Aorta (tissue), 5 donors: ENCODE measurements around the gene CEP295NL. TPM values are rescaled to one million over a fixed set of nuclear protein-coding genes. Genes with fewer than 3 reads are reported as not detected.

Experiments
- ATAC-seq: fragments of 200-7000 bp; cut with Tn5 transposase; one replicate; pipeline ENCODE4 v1.9.1; 2022; ENCODE audit warnings: moderate library complexity; ENCODE audit not compliant: low FRiP score
- DNase-seq, 2 donors: peaks; one replicate each; pipeline ENCODE4 v3.0.0-alpha.2; 2020
- H3K27ac ChIP-seq, 2 donors: one replicate each; pipeline ENCODE4 v1.5.1; 2013; ENCODE audit warnings: low read length in 2 of 2, mild to moderate bottlenecking in 2 of 2, moderate library complexity in 2 of 2, control low read depth in 1 of 2, inconsistent platforms in 1 of 2, low read depth in 1 of 2
- H3K27me3 ChIP-seq, 2 donors: one replicate each; pipeline ENCODE4 v1.6.1; 2013; ENCODE audit warnings: control low read depth in 1 of 2, low read length in 1 of 2, mild to moderate bottlenecking in 1 of 2, moderate library complexity in 1 of 2; ENCODE audit not compliant: insufficient read depth in 2 of 2, control insufficient read depth in 1 of 2
- H3K36me3 ChIP-seq, 2 donors: one replicate each; pipeline ENCODE4 v1.6.1; 2013; ENCODE audit warnings: control low read depth in 1 of 2, low read length in 1 of 2, mild to moderate bottlenecking in 1 of 2; ENCODE audit not compliant: insufficient read depth in 2 of 2, control insufficient read depth in 1 of 2
- H3K4me1 ChIP-seq, 2 donors: one replicate each; pipeline ENCODE4 v1.6.1; 2013; ENCODE audit warnings: low read length in 2 of 2, control low read depth in 1 of 2, mild to moderate bottlenecking in 1 of 2, moderate library complexity in 1 of 2; ENCODE audit not compliant: insufficient read depth in 2 of 2, control insufficient read depth in 1 of 2
- H3K4me3 ChIP-seq, 2 donors: one replicate each; pipeline ENCODE4 v1.5.1; 2013; ENCODE audit warnings: low read length in 2 of 2, control low read depth in 1 of 2, mild to moderate bottlenecking in 1 of 2
- H3K9me3 ChIP-seq: one replicate; pipeline ENCODE4 v1.6.1; 2013; ENCODE audit warnings: mild to moderate bottlenecking, low read length; ENCODE audit not compliant: control insufficient read depth
- WGBS, 2 donors: extraction: QIAGEN DNeasy Blood & Tissue Kit; methylation state at CpG; one replicate each; pipeline ENCODE4 v1.1.7; 2013; 5-methylcytosine and 5-hydroxymethylcytosine counted together
- intact Hi-C, 2 donors: fragments of 100-400 bp; cut with DNase I; formaldehyde crosslinking; loops; one replicate each; pipeline versions ENCODE4 v1.14.2 to v1.15.0; 2022
- polyA plus RNA-seq, 2 donors: library from polyadenylated mRNA; stranded (reverse); fragments of 200-250 nt; gene quantifications; one replicate each; pipeline ENCODE4 v1.2.3, GENCODE V29; 2013
- total RNA-seq, 2 donors: library from RNA; stranded (reverse); fragmentation: NEBNext Ultra II Directional; extraction: Animal tissue kit (Norgen Biotek cat#: 25700); gene quantifications; one replicate each; pipeline ENCODE4 v1.2.1, GENCODE V29; 2021
- donor health status: healthy with polysubstance abuse.
- donor health status: Bipolar disorder and iron deficiency.
- donor health status: DM: no; HTN: no; CAD: no.
- donor health status: DM: no; HTN: no; CAD: no.
- donor health status: DM: yes; HTN: yes; CAD: no.

The CEP295NL gene
- total and polyA plus RNA-seq, 4 donors: 0.25 to 13.9 (median 5.4) TPM

- intact Hi-C loops: no loop called here
- DNase-seq (peak; percentile 98 to 99), ATAC-seq (peak; percentile 92)
- Histone ChIP-seq H3K4me3 (no peak overlapping the region), H3K27ac (peak overlapping the region; percentile 90 to 94), H3K4me1 (no peaks in the 10 kb centered on the region), H3K36me3 (no peaks in the 10 kb centered on the region), H3K27me3 (no peaks in the 10 kb centered on the region), H3K9me3 (no peaks in the 10 kb centered on the region)
- WGBS, 2 donors: 1 to 3% methylated on average over 16 of the region's 16 CpGs
Observed at GRCh38 chr17:78933959-78934568, 31.1 kb upstream of the CEP295NL start.

- WGBS, 2 donors: 49 to 51% methylated on average over 18 of the region's 18 CpGs
- Histone ChIP-seq H3K27ac (peak overlapping the region; percentile 76 to 92), H3K36me3 (no peaks in the 10 kb centered on the region), H3K27me3 (no peaks in the 10 kb centered on the region), H3K4me1 (no peaks in the 10 kb centered on the region), H3K9me3 (no peaks in the 10 kb centered on the region), H3K4me3 (no peak overlapping the region)
- intact Hi-C loops: no loop called here
- ATAC-seq (peak; percentile 75), DNase-seq (peak; percentile 89 to 90)
Observed at GRCh38 chr17:78933025-78933958, 30.3 kb upstream of the CEP295NL start.

- intact Hi-C loops: no loop called here
- no peaks in the 10 kb centered on the region for H3K27me3 ChIP-seq
- no peaks in the 10 kb centered on the region for H3K9me3 ChIP-seq
- 78 to 85% methylated on average over 31 of the region's 31 CpGs for WGBS, 2 donors
- DNase-seq (peak in 1 of 2 donors; percentile 45), ATAC-seq (no peak)
- no peaks in the 10 kb centered on the region for H3K36me3 ChIP-seq
- H3K4me3 ChIP-seq: no peak overlapping the region
- H3K27ac ChIP-seq: no peak overlapping the region
- no peaks in the 10 kb centered on the region for H3K4me1 ChIP-seq
Observed at GRCh38 chr17:78929908-78930775, 27.1 kb upstream of the CEP295NL start.

DNA sequence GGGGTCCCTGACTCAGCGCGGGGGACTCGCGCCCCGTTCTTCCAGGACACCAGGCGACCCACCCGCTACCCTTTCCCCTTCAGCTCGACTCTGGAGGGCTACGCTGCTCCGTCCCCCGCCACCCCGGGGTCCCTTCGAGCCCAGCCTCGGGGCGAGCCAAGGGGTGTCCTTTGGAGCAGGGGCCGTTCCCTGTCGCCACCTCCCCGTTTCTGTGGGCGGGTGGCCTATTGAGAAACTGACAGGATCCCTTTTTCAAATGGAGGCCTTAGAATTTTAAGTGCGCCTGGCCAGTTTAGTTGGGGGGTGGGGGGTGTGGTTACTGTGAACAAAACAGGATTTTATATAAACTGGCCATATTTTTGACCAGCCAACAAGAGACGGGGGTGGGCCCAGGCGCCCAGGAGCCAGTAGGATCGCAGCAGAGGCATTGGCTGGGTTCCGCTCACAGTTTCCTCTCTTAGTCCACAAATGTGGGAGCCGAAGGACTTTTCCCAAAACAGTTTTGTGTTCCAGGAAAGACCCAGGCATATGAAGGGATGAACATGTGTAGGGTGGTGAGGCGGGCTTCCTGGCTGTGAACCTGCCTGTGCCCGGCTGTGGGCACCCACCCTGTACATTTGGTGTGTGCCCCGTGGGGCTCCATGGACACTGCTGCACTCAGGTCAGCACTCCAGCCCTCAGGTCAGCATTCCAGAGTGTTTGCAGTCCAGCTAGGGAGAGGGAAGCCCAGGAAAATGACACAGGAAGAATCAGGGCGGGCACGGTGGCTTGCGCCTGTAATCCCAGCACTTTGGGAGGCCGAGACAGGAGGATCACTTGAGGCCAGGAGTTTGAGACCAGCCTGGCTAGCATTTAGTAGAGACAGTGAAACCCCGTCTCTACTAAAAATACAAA, 22.9 kb upstream of the CEP295NL start:
- WGBS, 2 donors: 9 to 11% methylated on average over 33 of the region's 33 CpGs
- Histone ChIP-seq H3K27me3 (no peaks in the 10 kb centered on the region), H3K4me3 (peak overlapping the region; percentile 91), H3K36me3 (no peaks in the 10 kb centered on the region), H3K4me1 (peaks cover 0 to 5% of the 10 kb centered on the region in 2 donors), H3K27ac (peak overlapping the region; percentile 92 to 96), H3K9me3 (no peaks in the 10 kb centered on the region)
- intact Hi-C loops: no loop called here
- ATAC-seq (peak; percentile 86), DNase-seq (peak; percentile 90 to 94)

DNA sequence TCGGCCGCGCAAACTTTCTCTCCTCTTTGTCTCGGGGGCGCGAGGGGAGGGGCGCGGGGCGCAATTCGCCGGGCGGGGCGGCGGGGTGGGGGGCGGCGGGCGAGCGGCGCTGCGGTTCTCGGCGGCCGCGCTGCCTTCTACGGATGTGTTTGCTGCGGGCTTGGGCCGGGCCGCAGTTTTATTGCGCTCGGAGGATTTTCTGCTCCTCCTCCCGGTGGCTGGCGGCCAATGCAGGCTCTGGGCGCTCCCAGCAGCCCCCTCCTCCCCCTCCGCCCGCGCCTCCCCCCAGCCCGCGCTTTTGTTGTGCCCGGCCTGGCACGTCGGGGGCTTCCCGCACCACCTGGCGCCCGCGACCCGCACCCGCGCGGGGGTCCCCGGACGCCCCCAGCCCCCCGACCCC, 22.2 kb upstream of the CEP295NL start, which contains the start of gene TIMP2:
TIMP2 (minus strand) TSS at position 154 of the 400 bp plus-strand sequence. CDS start 299 bp downstream, outside the sequence.
- no peaks in the 10 kb centered on the region for H3K27me3 ChIP-seq
- peak; percentile 96 to 97 for DNase-seq
- ATAC-seq: peak; percentile 80
- intact Hi-C loops: no loop called here
- no peaks in the 10 kb centered on the region for H3K36me3 ChIP-seq
- peak within 1 kb of the TSS; percentile 92 to 96 for H3K27ac ChIP-seq
- H3K9me3 ChIP-seq: no peaks in the 10 kb centered on the region
- peak within 1 kb of the TSS; percentile 91 for H3K4me3 ChIP-seq
- H3K4me1 ChIP-seq: peaks cover 0 to 5% of the 10 kb centered on the region in 2 donors
- WGBS, 2 donors: 1% methylated on average over 30 to 52 of the region's 52 CpGs

- intact Hi-C loops: loop anchor here (5.0 kb wide), 3 partner anchors 42 to 57 kb away; no protein-coding TSS in a partner anchor
- H3K27me3 ChIP-seq: no peaks in the 10 kb centered on the region
- DNase-seq: peak; percentile 72 to 87
- H3K9me3 ChIP-seq: no peaks in the 10 kb centered on the region
- H3K4me1 ChIP-seq: peaks cover 0 to 5% of the 10 kb centered on the region in 2 donors
- H3K27ac ChIP-seq: peak overlapping the region; percentile 71 to 92
- no peaks in the 10 kb centered on the region for H3K36me3 ChIP-seq
- ATAC-seq: no peak
- peak overlapping the region; percentile 91 for H3K4me3 ChIP-seq
- WGBS, 2 donors: 0 to 1% methylated on average over 32 to 64 of the region's 64 CpGs
Observed at GRCh38 chr17:78924481-78925151, 21.6 kb upstream of the CEP295NL start.

- H3K4me3 ChIP-seq: peak overlapping the region; percentile 91
- peaks cover 2 to 5% of the 10 kb centered on the region in 2 donors for H3K4me1 ChIP-seq
- H3K36me3 ChIP-seq: no peaks in the 10 kb centered on the region
- no peaks in the 10 kb centered on the region for H3K27me3 ChIP-seq
- WGBS, 2 donors: 5% methylated on average over 28 of the region's 28 CpGs
- peak; percentile 80 to 88 for DNase-seq
- H3K9me3 ChIP-seq: no peaks in the 10 kb centered on the region
- intact Hi-C loops: loop anchor here (5.0 kb wide), 3 partner anchors 42 to 57 kb away; no protein-coding TSS in a partner anchor
- peak overlapping the region in 1 of 2 donors; percentile 71 for H3K27ac ChIP-seq
- no peak for ATAC-seq
Observed at GRCh38 chr17:78923660-78924453, 20.9 kb upstream of the CEP295NL start.
